ENCODE measurements around the gene PSMD7.
A peak's percentile ranks its signal among the peaks of the same experiment; 100 is the strongest.

Gene PSMD7

GRCh38 chr16:74296432-74297144 lies at the start of gene PSMD7:
TSS of gene PSMD7 (plus strand) at chr16:74296814. CDS start at chr16:74296915, 101 bp downstream.
- DNase-seq: peak; percentile 78 to 89

- no peak for DNase-seq
Observed at GRCh38 chr16:74249254-74249653, 47.4 kb upstream of the PSMD7 start.

GRCh38 chr16:74249846-74250245 lies 46.8 kb upstream of the PSMD7 start:
- no peak for DNase-seq

GRCh38 chr16:74252329-74252728 lies 44.3 kb upstream of the PSMD7 start:
- DNase-seq: no peak

GRCh38 chr16:74253161-74253938 lies 43.3 kb upstream of the PSMD7 start:
- no peak for DNase-seq

- no peak for DNase-seq
Observed at GRCh38 chr16:74257061-74257460, 39.6 kb upstream of the PSMD7 start.

GRCh38 chr16:74261068-74261467 lies 35.5 kb upstream of the PSMD7 start:
- no peak for DNase-seq

- DNase-seq: no peak
Observed at GRCh38 chr16:74264811-74265210, 31.8 kb upstream of the PSMD7 start.

- DNase-seq: no peak
Observed at GRCh38 chr16:74268372-74268782, 28.2 kb upstream of the PSMD7 start.

- DNase-seq: no peak
Observed at GRCh38 chr16:74271872-74272271, 24.7 kb upstream of the PSMD7 start.

- peak in 1 of 2 experiments; percentile 31 for DNase-seq
Observed at GRCh38 chr16:74275031-74275636, 21.5 kb upstream of the PSMD7 start.

GRCh38 chr16:74275711-74276110 lies 20.9 kb upstream of the PSMD7 start:
- no peak for DNase-seq

- no peak for DNase-seq
Observed at GRCh38 chr16:74277974-74278373, 18.6 kb upstream of the PSMD7 start.

GRCh38 chr16:74279266-74279665 lies 17.3 kb upstream of the PSMD7 start:
- no peak for DNase-seq

- no peak for DNase-seq
Observed at GRCh38 chr16:74279805-74280204, 16.8 kb upstream of the PSMD7 start.

GRCh38 chr16:74280448-74280847 lies 16.2 kb upstream of the PSMD7 start:
- no peak for DNase-seq

GRCh38 chr16:74281300-74281699 lies 15.3 kb upstream of the PSMD7 start:
- DNase-seq: no peak

GRCh38 chr16:74283716-74284115 lies 12.9 kb upstream of the PSMD7 start:
- DNase-seq: no peak

- no peak for DNase-seq
Observed at GRCh38 chr16:74288065-74288464, 8.5 kb upstream of the PSMD7 start.

GRCh38 chr16:74290356-74290755 lies 6.3 kb upstream of the PSMD7 start:
- DNase-seq: no peak

- DNase-seq: no peak
Observed at GRCh38 chr16:74291176-74291575, 5.4 kb upstream of the PSMD7 start.

GRCh38 chr16:74291577-74292208 lies 4.9 kb upstream of the PSMD7 start:
- DNase-seq: no peak

GRCh38 chr16:74296104-74296431 lies 546 bp upstream of the PSMD7 start:
- peak in 1 of 2 experiments; percentile 65 for DNase-seq
